Hepatic stellate cell (primary cell): ENCODE results near the gene PRKCD.

ENCODE experiments used
- DNase-seq: peaks from one replicate; pipeline ENCODE4 v3.0.0; 2011; ENCODE audit warnings: low spot score

The PRKCD gene

DNA sequence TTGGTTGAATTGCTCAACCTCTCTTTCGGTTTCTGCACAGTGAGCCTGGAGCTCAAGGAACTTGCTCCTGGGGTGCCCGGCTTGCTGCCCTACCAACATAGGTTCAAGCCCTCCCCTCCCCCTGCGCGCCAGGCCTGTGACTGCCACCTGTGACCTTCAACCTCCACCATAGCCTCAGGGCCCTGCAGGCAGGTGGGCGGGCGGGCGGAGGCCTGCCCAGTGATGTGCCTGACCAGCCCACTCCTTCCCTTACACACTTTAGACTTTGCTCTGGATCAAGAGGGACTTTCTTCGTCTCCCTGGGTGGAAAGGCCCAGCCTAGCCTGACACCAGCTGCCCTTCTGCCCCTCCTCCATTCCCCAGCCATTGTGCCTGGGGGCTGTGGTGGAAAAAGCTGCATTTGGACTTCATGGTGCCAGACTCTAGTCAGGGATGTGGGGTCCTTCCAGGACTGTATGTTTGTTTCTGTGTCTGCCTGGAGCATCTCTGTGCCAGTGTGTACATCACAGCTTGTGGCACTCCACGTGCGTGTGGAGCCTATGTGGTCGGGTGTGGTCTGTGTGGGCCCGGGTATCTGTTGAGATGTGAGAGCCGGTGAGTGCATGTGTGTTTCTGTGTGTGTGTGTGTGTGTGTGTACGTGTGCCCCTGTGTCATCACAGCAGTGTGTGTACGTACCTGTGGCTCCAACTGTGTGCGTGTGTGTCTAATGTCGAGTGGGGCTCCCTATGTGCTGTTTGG, 9.5 kb downstream of the PRKCD start:
- no peak for DNase-seq

DNA sequence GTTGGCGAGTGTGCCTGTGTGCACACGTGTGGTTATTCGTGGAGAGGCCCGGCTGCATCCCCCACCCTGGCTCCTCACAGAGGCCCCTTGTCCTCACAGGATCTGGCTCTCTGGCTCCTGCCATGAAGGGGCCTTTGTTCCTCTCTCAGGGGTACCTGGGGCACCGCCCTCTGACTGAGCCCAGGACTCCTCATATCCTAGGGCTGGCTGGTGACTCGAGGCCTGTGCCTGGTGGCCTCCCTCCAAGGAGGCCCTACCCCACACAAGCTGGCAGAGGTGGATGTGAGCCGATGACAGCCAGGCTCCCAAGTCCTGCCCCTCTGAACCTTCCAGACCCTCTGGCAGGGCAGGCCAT, 10.0 kb downstream of the PRKCD start:
- DNase-seq: no peak

DNA sequence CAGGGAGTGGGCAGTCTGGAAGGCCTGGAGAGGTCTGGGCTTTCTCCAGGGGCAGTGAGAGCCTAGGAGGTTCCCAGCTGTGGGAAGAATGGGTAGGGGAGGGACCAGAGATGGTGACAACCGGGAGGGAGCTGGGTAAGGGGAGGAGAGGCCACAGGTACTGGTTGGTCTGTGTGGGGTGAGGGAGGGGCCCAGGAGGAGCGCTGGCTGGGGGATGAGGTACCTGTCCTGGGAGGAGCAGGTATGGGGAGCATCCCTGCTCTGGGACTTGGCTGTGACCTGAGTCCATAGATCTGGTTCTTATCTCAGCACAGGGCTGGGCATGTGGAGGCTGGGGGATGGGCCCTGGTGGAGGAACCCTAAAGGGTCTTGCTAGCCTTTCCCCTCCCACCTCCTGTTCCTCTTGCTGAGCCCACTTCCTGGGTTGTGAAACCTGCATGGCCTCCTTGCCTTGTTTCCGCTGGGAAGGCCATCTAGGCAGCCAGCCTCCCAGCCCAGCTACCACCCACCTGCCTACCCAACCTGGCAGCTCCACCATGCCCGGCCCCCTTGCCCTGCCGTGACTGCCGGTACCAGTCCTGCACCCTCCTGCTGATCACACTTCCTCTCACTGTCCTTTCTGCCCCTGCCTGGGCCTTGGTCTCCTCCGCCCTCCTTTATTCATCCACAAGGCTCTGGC, 11.0 kb downstream of the PRKCD start:
- no peak for DNase-seq

DNA sequence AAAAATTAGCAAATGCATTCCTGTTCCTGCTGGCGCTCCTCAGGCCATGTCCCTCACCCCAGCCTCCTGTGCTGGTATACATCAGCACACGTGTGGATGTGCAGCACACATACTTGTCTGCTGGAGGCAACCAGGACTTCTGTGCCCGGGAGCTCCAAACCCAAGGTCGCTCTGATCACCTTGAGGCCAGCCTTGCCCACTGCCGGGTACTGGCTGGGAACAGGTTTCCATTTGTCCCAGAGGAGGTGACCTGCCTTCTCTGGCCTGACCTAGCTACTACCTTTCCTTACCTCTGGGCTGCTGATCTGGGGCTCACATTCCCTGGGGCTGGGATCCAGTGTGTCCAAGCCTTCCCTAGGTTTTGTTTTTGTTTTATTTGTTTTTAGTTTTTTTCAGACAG, 12.1 kb downstream of the PRKCD start:
- DNase-seq: no peak

DNA sequence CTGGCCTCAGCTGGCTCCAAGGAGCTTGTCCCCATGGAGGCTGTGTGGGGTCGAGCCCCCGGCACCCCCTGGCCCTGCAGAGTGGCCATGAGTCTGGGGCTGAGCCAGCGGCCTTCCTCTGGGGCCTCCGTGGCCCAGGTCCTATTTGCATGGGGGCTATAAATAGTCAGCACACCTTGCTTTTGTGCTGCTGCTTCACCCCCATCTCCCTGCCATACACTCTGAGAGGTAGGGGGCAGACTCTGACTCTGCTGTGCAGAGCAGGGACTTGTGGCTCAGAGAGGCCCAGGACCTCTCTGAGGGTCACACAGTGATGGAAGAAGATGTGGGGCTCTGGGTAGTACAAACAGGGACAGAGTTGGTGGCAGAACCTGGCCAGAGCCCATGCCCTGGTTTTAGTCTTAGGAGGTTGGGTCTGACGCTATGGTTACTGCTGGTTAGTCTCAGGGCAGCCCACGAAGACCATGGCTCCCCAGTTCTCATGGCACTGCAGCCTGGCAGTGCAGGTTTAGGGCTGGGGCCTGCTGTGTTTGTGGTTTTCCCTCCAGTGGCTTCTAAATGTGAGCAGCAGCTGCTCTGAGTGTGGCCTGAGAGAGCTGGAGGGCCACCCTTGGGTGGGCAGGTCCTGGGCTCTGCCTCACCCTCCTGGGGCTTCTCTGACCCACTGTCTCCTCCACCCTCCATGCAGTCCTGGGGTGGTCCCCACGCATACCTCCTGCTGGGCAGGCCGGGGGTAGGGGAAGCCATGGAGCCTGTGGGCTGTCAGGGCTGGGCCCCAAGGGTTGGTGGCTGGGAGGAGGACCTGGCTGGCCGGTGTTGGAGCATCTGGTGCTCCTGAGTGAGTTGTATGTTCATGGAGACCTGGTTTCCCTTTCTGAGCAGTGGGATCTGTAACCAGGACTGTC, 13.6 kb downstream of the PRKCD start:
- DNase-seq: no peak

DNA sequence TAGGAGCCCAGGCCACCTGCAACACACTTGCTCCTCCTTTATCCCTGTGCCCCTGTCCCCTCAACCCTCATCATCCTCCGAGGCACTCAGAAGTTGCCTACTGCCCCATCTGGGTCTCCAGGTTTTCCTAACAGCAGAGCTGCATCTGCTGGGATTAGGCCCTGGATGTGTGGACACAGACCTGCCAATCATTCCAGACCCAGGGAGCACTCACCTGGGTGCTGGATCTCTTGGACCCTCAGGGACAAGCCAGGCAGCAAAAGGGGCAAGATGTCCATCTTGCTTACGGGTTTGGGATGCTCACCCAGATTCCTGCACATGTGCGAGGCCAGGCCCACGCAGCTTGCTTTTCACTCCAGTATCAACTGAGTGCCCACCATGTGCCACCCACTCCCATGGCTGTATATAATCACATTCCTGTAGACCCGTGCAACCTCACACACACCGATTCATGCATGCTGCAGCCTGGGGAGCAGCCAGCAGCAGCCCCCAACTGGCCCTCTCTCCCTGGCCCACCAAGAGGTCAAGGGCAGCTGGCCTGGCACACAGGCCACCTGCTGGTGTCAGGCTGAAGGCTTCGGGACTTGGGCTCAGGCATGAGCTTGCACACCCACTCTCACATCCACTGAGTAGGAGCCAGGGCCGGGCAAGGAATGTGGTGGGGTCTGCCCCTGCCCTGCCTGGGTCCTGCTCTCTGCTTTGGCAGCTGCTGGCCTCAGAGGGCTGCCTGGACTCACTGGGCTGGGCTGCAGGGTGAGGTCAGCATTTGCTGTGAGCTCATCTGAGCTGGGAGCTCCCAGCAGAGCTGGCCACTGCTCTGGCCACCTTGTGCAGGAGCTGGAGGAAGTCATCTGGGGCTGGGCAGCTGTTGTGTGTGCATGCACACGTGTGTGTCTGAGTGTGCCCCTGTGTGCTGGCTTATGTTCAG, 14.9 kb downstream of the PRKCD start:
- no peak for DNase-seq

DNA sequence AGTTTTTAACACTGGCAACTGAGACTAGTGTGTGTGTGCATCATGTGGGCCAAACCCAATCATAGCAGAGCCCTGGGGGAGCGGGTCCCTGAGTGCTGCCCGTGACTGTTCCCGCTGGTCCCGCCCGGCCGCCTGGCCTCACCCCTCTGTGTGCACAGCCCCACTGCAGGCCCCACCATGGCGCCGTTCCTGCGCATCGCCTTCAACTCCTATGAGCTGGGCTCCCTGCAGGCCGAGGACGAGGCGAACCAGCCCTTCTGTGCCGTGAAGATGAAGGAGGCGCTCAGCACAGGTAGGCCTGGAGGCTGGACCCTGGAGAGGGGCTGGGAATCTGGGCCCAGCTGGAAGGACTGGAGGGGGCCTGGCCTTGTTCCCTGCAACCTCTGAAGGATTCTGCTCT, 17.2 kb downstream of the PRKCD start:
- DNase-seq: no peak

DNA sequence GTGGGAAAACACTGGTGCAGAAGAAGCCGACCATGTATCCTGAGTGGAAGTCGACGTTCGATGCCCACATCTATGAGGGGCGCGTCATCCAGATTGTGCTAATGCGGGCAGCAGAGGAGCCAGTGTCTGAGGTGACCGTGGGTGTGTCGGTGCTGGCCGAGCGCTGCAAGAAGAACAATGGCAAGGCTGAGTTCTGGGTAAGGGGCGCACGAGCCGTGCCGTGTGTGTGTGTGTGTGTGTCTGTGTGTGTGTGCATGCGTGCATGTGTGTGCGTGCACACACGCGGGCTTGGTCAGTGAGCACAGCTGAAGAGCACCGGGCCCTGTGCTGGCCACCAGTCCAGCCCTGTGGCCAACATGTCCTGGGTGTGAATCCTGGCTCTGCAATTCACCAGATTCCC, 18.6 kb downstream of the PRKCD start:
- DNase-seq: no peak

DNA sequence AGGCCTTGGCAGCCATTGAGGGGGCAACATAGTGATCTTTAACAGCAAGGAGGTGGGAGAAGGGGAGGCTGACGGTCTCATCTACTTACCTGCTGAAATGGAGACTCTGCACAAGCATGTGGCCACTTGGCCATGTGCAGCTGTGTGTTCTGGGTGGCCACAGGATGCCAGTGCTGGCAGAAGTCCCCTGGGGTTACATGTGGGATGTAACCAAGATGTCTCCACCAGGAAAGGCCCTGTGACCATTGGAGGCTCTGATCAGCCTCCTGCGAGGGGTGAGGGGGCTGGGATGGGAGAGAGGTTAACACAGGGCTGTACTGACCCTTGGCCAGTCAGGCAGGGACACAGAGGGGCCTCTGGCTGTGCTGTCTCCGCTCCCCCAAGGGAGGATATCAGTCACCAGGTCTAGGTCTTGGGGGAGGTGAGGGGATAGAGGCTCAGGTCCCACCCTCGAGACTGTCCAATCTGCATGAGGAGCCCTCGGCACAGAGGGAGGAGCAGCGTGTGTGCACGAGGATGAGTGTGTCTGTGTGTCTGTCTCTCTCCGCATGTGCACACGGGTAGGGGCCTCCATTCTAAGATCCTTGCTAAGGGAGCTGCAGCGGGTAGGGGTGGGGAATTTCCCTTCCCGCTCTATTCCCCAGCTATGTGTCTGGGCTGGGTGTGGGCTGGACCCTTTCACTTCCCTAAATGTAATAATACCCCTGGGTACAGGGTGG, 19.5 kb downstream of the PRKCD start:
- no peak for DNase-seq

DNA sequence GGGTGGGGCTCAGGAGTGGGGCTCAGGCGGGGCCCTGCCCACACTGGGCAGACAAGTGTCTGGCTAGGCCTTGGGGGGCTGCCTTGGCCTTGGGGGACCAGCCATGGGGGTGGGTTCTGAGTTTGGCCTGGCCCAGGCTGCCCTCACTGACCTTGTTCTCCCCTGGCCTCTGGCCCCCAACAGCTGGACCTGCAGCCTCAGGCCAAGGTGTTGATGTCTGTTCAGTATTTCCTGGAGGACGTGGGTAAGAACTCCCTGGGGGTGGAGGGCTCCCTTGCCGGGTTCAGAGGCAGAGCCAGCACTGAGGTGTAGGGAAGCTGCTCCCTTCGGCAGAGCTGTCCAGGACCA, 20.0 kb downstream of the PRKCD start:
- no peak for DNase-seq

DNA sequence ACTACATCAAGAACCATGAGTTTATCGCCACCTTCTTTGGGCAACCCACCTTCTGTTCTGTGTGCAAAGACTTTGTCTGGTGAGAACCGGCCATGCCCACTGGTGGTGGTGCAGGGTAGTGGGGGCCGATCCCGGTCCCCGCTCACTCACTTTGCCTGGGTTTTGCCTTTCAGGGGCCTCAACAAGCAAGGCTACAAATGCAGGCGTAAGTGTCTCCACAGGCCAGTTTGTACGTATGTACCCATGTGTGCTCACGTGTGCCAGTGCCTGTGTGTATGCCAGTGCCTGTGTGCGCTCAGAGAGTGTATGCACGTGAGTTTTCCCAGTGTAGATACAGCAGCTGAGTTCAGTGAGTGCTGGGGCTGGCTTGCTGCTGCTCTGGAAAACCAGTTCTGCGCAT, 20.5 kb downstream of the PRKCD start:
- no peak for DNase-seq

DNA sequence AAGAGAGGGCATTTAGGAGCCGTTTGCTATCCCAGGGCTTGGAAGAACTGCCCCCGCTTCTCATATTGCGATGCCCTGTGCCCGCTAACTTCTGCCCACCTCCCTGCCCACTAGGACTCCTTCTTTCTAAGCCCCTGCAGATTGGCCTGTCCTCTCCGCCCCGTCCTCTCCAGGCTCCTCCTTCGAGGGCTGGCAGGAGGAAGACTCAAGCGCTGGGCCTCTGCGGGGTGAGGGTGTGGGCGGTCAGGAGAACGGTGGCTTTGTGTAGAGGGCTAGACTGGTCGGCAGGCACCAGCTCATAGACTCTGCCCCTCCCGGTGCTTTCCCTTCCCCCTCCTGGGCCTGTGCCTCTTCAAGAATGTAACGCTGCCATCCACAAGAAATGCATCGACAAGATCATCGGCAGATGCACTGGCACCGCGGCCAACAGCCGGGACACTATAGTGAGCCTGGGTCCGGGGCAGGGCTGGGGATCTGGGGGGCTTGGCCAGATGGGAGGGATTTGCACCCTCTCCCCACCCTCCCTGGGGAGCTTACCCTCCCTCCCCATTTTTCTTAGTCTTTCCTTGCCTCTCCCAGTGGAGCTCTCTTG, 21.9 kb downstream of the PRKCD start:
- DNase-seq: no peak

DNA sequence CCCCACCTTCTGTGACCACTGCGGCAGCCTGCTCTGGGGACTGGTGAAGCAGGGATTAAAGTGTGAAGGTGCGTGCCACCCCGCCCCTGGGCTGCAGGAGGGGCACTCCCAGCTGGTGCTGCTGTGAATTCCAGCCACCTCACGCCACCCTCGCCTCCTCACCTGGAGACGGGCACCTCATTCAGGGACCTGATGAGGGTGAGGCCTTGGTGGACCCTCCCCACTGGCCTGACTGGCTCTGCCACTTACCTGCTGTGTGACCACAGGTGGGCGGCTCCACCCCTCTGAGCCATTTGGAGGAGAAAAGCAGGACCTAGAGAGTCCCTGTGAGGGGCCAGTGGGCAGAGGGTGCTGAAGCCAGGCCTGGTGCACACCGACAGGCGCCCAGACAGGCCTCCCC, 22.5 kb downstream of the PRKCD start:
- DNase-seq: no peak

DNA sequence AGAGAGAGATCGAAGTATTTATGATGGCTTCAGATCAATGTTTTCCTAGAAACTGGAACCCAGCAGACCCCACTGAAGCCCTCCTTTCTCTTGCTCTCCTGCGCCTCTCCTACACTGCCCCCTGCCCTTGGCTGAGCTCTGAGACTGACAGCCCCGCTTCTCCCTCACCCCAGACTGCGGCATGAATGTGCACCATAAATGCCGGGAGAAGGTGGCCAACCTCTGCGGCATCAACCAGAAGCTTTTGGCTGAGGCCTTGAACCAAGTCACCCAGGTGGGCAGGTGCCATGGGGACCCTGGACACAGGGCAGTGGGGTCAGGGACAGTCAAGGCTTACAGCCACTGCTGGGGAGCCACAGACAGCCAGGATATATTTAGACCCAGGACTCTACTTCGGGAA, 23.7 kb downstream of the PRKCD start:
- DNase-seq: no peak

DNA sequence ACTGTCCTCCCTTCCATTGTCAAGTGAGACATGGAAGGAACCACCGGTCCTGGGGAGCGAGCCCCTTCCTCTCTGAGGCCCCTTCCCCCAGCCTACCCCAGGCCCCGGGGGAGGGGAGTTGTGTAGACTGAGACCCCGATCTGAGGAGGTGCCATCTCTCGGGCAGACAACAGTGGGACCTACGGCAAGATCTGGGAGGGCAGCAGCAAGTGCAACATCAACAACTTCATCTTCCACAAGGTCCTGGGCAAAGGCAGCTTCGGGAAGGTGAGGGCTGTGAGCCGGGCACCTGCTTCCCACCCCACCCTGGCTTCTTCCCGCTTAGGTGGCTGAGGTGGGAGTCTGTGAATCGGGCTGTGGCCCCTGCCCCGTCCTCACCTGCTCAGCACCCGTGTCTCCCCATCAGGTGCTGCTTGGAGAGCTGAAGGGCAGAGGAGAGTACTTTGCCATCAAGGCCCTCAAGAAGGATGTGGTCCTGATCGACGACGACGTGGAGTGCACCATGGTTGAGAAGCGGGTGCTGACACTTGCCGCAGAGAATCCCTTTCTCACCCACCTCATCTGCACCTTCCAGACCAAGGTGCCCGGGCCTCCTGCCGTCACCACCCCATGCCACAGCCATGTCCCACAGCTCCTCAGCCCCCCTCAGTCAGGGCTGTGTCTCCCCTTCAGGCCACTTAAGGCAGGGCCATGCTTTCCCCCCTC, 24.9 kb downstream of the PRKCD start:
- DNase-seq: no peak

DNA sequence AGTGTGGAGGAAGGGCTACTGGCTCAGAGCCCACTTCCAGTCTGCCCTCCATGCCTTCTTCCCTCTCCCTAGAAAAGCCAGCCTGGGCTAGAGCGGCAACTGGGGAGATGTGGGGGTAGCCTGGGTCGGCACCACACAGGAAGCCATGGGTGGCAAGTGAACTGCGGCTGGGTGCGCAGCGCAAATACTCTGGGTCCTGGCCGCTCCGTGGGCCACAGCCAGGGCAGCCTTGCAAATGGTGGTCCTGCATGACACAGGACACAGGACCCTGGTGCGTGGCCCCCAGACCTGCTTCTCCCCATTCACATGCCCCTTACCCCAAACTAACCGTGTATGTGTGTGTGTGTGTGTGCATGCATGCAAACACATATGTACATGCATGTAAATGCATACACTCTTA, 25.7 kb downstream of the PRKCD start:
- DNase-seq: no peak

DNA sequence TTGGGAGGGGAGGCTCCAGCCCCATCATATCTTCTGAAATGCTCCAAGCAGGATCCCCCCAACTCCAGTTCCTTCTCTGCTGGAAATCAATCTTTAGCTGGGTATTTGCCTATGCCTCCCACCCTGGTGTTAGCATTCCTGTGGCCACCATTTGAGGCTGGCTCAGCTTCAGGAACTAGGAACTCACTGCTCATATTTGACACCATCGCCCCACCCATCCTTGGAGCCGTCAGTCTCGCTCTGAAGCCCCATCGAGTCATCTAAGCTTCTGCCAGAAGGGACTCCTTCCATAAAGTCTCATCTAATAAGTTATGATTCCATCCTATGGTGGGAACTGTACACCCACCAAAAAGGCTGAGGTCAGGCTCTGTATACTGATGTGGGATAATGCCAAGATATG, 26.4 kb downstream of the PRKCD start:
- no peak for DNase-seq

DNA sequence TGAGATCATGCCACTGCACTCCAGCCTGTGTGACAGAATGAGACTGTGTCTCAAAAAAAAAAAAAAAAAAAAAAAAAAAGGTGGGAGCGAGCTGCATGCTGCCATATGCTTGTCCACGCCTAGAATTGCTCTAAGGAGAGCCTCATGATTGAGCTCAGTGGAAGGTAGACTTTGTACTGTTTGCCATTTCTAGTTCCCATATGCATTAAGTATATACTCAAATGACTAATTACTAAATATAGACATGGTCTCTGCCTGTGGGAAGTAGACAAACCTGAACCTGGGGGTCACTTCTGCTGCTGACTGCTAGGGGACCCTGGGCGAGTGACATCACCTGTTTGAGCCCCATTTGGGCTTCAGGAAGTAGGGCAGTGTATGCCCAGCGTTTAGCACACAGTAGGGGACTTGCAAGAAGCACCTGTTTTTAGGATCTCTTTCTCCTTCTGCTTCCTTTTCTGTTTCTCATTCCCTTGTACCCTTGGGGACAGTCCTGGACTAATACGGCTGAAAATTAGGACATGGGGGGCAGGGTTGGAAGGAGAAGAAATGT, 27.2 kb downstream of the PRKCD start:
- DNase-seq: no peak

DNA sequence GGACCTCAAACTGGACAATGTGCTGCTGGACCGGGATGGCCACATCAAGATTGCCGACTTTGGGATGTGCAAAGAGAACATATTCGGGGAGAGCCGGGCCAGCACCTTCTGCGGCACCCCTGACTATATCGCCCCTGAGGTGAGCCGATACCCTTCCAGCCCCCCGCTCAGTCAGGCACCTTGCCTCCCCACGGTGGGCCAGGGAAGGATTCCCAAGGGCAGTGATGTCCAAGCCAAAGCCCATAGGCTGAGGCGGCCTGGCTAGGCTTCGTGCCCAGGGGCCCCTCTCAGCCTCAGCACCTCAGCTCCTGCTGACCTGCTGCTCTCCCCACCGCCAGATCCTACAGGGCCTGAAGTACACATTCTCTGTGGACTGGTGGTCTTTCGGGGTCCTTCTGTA, 27.7 kb downstream of the PRKCD start:
- no peak for DNase-seq

DNA sequence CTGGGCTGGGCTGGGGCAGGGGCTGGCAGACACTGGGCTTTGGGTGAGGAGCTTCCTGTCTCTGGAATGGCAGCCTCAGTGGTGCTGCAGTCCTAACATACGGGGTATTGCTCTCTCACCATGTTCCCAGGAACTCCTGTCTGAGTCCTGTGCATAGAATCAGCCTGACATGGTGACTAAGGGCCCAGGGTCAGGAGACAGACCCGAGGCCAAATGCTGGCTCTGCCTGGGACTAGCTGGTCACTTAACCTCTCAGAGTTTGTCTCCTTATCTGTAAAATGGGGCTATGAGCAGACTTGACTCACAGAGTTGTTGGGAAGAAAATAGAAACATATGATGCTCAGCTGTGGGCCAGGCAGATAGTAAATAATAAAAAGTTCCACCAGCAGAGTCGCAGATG, 28.3 kb downstream of the PRKCD start:
- no peak for DNase-seq
